ENCODE data around the gene CYS1.
"Not testable (repeated sequence)": the region's sequence is repeated elsewhere in the genome, so short reads cannot be mapped to it uniquely, and the experiment has no call there.

CYS1 gene

DNA sequence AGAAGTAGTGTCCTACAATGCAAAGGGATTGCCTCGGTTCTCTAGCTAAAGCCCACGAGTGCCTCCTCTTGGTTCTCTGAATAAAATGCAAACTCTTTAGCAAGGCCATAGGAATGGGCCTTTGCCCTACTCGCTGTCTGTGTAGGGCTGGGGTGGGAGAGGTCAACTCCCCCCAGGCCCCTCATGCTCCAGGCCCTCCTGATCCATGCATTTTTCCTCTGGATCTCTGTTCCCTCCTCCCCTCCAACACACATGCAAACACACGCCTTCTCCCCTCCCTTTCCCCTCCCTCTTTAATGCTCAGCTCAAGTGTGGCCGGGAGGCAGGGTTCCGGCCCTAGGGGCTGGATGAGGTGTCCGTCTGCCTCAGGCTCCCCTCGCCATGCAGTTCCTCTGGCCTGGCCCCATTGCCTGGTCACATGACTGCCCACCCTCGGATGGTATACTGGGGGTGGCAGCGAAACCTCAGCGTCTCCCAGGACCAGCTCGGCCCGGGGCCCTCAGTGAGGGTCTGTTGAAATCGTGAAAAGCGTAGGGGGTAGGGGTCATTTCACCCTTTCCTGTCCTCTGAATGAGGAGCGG, 51.7 kb downstream of the CYS1 start:
- DNase-seq: no peak

DNA sequence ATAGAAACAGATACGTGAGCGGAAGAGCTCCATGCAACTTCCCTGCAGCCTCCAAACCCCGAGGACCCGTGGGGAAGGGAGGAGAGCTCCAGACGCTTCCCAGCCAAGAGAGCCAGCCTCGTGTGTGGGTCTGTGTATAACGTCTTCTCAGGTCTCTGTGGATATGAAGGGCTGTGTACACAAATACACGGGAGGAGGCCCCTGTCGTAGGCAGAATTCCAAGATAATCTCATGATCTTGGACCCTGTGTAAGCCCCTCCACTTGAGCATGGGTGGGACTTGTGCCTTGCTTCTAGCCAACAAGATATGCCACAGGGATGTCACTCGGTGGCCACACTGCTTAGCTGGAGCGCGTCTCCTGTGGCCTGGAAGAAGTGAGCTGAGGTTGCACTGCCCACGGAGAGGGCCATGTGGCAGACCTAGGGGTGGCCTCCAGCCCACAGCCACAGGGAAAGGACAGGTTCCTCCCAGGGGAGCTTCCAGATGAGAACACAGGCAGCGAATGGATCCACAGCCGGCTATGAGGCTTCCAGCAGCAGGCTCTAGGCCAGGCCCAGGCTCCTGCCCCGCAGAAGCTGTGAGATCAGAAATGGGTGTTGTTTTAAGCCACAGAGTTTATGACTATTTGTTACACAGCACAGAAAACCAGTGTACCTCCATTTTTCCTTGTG, 52.4 kb downstream of the CYS1 start:
- DNase-seq: no peak

DNA sequence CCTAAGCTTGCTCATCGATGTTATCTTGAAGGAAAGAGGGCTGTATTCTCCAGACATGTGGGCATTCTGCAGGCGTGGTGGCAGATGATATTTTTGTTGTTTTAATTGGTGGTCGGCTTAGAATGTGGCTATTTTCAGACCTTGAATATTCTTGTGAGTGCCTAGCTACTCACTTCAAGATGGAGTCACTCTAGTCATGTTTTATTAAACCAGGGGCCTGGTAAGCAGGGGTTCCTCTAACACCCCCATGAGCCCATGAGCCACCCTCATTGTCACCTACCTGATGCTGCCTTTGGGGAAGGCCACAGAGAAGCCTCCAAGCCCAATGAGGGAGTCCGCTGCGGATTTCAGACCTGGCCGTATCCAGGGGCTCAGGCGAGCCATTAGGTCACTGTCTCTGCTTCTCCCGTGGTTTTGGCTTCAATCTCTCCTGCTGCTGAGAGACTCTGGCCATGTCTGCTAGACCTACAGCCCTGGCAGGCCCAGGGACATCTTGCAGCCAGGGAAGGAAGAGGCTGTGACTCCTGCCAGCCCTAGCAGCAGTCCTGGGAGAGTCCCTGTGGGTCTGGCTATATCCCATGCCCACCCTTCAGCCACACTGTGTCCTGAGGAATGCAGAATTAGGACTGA, 53.2 kb downstream of the CYS1 start:
- no peak for DNase-seq

DNA sequence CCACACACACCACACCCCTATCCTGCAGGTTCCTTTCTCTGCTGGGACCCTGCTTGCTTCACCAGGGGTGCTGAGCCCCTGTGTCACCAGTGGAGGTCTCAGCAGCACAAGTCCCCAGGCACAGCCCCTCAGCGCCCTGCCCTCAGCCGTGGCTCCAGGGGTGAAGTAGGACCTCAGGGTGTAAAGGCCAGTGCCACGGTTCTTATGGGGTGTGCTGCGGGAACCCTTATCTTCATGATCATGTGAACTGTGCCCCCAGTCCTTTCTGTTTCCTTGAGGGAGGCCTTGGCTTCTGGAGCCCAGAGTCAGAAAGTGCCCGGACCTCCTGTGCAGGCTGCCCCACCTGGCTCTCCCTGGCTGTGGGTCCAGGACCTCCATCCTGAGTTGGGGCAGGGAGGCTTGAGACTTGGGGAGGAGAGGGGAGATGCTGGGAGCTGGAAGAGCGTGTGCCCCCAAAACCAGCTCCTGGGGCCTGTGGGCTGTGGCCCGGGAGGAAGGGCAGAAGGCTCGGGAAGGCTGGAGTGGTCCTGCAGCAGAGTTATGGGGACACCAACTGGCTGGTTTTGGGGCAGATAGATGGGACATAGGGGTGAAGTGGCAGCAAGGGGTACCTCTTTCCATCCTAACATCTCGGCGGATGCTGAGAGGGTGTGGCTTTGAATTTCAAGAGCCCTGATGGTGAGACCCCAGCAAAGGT, 57.1 kb downstream of the CYS1 start:
- no peak for DNase-seq

DNA sequence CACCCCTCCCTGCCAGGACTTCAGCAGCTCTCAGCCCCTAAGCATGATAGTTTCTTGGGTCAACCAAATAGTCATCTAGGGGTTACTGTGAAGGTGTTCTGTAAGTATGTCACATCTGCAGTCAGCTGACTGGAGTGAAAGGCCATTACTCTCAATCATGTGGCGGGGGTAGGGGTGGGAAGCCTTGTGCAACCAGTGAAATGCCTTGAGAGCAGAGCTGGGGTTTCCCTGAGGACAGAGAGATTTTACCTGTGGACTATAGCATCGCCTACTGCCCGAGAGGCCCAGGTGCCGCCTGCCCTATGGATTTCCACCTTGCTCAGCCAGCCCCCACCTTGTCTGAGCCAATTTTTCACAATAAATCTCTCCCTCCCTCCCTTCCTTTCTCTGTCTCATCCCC, 57.8 kb downstream of the CYS1 start:
- no peak for DNase-seq

DNA sequence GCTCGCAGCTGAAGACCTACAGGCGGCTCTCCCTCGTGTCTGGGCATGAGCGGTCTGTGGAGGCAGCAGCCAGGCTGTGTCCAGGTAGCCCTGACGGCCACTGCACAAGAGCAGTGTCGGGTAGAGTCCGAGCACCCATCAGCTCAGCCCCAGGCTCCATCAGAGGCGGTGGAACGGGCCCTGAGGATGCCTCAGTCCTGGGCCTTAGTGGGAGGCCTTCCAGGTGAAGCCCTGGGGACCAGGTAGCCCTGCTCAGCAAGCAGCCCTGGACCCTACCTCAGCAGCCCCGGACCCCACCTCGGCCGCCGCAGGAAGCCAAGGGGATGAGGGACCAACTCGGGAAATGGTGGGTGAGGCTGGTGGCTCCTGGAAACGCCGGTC, 58.2 kb downstream of the CYS1 start:
- DNase-seq: no peak

DNA sequence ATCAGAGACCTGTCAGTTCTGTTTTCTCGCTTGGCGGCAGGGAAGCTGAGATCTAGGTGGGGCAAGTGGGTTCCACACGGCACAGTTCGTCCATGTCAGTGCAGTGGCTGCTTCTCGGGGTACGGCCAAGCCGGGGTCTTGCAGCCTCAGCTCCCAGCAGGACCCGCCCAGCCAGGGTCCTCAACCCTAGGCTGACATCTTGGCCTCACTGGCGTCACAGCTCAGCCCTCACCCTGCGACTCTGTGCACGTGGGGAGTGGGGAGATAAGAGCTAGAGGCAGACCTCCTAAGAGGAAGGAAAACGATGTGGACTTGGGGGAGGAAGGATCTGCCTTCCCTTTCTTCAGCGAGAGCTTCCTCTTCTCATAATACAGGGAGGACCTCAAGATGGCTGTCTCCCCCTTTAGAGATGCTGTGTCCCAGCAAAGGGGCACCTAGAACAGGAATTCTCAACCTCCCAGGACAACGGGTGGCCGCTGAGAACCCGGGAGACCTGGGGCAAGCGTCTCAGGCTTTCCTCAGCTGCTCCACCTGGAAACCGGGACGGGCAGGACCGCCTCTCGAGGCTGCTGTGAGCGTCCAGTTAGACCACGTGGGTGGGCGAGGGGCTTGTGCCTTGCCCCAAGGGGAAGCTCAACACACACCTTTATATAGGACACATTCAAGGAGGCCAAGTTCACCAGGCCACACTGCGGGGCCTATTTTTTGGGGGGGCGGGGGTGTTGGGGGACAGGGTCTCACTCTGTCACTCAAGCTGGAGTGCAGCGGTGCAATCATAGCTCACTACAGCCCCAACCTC, 60.4 kb downstream of the CYS1 start:
- no peak for DNase-seq

DNA sequence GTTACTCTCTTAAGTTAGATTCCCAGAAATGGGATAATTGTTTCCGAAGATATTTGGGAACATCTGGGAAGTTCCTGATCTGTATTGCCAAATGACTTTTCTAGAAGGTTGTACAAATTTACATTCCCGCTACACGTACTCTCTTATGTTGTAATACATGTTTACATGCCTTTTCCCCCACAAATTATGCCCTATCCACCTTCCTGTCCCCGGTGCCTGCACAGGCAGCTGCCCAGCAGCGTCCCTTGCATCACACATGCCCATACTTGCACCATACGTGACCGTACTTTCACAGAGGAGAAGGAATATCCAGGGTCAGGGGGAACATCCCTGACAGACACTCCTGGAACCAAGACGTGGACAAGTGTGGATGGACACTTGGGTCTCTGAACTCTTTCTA, 61.0 kb downstream of the CYS1 start:
- DNase-seq: no peak

DNA sequence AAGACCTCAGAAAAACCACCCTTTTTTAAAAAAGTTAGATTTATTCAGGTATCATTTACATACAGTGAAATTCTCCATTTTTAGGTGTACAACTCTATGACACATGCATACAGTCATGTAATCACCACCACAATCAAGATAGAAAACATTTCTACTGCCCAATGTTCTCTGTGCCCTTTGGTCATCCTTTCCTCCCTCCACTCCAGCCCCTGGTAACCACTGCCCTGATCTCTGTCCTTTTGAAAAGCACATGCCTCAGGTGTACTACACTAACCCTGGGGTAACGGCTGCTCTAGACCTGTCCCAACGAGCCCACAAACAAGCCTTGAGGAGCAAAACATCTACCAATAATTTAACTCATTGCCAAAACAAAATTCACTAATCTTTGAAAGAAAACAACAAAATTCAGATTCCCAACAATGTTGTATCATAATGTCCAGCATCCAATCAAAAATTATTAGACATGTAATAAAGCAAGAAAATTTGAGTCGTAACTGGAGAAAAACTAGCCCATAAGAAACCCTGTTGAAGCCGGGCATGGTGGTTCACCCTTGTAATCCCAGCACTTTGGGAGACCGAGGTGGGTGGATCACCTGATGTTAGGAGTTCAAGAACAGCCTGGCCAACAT, 62.8 kb downstream of the CYS1 start:
- no peak for DNase-seq

DNA sequence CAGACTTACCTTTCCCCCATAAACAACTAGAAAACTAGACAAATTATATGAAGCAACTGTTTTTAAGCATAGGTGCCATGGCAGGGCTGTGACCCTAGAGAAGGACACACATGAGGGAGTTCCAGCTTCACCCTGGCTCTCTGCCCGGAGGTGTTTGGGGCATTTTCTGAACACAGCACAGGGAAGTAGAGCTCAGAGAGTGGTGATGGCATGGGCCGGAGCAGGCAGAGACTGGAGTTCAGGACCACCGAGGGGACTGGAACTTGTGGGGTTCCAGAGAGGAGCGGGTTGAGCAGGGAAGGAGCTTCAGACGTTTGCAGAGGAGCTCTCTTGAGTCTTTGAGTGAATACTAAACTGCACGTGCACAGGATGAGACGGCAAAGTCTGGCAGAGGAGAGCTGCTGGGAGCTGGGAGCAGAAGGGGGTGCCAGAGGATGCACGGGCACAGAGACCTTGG, 63.4 kb downstream of the CYS1 start:
- DNase-seq: no peak

DNA sequence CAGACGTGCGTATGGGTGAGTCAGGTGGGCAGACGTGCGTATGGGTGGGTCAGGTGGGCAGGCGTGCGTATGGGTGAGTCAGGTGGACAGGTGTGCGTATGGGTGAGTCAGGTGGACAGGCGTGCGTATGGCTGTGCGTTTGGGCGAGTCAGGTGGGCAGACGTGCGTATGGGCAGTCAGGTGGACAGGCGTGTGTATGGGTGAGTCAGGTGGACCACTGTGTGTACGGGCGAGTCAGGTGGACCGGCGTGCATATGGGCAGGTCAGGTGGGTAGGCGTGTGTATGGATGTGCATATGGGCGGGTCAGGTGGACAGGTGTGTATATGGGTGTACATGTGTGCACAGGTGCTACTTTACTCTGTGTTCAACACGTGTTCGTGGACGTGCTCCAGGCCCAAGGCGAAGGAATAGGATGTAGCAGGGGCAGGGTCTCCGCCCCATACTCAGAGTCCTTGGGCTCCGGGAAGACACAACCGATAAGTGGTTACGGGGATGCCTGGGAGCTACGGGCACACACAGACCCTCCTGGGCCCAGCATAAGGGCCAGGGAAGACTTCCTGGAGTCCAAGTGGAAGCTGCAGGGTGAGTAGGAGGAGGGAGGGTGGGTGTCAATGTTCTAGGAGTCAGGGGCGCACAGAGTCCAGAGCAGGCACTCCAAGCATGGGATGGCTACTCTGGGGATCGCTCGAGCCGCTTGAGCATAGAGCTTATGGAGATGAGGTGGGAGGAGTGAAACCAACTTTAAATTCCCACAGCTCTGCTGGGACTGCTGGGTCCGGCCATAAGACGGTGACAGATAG, 64.0 kb downstream of the CYS1 start:
- no peak for DNase-seq

DNA sequence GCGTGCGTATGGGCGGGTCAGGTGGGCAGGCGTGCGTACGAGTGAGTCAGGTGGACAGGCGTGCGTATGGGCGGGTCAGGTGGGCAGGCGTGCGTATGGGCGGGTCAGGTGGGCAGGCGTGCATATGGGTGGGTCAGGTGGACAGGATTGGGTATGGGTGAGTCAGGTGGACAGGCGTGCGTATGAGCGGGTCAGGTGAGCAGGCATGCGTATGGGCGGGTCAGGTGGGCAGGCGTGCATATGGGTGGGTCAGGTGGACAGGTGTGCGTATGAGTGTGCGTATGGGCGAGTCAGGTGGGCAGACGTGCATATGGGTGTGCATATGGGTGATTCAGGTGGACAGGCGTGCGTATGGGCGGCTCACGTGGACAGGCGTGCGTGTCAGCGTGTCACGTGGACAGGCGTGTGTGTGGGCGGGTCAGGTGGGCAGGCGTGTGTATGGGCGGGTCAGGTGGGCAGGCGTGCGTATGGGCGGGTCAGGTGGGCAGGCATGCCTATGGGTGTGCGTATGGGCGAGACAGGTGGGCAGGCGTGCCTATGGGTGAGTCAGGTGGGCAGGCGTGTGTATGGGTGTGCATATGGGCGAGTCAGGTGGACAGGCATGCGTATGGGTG, 64.7 kb downstream of the CYS1 start:
- DNase-seq: not testable (repeated sequence)

DNA sequence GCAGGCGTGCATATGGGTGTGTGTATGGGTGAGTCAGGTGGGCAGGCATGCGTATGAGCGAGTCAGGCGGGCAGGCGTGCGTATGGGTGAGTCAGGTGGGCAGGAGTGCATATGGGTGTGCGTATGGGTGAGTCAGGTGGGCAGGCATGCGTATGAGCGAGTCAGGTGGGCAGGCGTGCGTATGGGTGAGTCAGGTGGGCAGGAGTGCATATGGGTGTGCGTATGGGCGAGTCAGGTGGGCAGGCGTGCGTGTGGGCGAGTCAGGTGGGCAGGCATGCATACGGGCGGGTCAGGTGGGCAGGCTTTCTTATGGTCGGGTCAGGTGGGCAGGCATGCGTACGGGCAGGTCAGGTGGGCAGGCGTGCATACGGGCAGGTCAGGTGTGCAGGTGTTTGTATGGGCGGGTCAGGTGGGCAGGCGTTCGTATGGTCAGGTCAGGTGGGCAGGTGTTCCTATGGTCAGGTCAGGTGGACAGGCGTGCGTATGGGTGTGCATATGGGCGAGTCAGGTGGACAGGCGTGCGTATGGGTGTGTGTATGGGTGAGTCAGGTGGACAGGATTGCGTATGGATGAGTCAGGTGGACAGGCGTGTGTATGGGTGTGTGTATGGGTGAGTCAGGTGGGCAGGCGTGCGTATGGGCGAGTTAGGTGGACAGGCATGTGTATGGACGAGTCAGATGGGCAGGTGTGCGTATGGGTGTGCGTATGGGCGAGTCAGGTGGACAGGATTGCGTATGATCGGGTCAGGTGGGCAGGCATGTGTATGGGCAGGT, 65.6 kb downstream of the CYS1 start:
- no peak for DNase-seq

DNA sequence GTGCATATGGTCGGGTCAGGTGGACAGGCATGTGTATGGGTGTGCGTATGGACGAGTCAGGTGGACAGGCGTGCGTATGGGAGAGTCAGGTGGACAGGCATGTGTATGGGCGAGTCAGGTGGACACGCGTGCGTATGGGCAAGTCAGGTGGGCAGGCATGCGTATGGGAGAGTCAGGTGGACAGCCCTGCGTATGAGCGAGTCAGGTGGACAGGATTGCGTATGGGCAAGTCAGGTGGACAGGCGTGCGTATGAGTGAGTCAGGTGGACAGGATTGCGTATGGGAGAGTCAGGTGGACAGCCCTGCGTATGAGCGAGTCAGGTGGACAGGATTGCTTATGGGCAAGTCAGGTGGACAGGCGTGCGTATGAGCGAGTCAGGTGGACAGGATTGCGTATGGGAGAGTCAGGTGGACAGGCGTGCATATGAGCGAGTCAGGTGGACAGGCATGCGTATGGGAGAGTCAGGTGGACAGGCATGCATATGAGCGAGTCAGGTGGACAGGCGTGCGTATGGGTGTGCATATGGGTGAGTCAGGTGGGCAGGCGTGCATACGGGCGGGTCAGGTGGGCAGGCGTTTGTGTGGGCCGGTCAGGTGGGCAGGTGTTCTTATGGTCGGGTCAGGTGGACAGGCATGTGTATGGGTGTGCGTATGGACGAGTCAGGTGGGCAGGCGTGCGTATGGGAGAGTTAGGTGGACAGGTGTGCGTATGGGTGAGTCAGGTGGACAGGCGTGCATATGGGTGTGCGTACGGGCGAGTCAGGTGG, 66.4 kb downstream of the CYS1 start:
- DNase-seq: not testable (repeated sequence)

DNA sequence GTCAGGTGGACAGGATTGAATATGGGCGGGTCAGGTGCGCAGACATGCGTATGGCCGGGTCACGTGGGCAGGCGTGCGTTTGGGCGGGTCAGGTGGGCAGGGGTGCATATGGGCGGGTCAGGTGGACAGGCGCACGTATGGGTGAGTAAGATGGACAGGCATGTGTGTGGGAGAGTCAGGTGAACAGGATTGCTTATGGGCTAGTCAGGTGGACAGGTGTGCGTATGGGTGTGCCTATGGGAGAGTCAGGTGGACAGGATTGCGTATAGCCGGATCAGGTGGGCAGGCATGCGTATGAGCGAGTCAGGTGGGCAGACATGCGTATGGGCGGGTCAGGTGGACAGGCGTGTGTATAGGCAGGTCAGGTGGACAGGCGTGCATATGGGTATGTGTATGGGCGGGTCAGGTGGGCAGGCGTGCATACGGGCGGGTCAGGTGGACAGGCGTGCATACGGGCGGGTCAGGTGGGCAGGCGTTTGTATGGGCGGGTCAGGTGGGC, 67.2 kb downstream of the CYS1 start:
- DNase-seq: no peak

DNA sequence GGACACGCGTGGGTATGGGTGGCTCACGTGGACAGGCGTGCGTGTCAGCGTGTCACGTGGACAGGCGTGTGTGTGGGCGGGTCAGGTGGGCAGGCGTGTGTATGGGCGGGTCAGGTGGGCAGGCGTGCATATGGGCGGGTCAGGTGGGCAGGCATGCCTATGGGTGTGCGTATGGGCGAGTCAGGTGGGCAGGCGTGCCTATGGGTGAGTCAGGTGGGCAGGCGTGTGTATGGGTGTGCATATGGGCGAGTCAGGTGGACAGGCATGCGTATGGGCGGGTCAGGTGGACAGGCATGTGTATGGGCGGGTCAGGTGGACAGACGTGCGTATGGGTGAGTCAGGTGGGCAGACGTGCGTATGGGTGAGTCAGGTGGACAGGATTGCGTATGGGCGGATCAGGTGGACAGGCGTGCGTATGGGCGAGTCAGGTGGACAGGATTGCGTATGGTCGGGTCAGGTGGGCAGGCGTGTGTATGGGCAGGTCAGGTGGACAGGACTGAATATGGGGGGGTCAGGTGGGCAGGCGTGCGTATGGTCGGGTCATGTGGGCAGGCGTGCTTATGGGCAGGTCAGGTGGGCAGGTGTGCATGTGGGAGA, 67.7 kb downstream of the CYS1 start:
- DNase-seq: not testable (repeated sequence)

DNA sequence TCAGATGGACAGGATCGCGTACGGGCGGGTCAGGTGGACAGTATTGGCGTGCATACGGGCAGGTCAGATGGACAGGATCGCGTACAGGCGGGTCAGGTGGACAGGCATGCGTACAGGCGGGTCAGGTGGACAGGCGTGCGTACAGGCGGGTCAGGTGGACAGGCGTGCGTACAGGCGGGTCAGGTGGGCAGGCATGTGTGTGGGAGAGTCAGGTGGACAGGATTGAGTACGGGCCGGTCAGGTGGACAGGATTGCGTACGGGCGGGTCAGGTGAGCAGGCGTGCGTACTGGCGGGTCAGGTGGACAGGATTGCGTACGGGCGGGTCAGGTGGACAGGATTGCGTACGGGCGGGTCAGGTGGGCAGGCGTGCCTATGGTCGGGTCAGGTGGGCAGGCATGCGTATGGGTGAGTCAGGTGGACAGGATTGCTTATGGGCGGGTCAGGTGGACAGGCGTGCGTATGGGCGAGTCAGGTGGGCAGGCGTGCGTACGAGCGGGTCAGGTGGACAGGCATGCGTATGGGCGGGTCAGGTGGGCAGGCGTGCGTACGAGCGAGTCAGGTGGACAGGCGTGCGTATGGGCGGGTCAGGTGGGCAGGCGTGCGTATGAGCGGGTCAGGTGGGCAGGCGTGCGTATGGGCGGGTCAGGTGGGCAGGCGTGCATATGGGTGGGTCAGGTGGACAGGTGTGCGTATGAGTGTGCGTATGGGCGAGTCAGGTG, 68.4 kb downstream of the CYS1 start:
- DNase-seq: not testable (repeated sequence)

Measured in activated CD4-positive, alpha-beta T cell treated with anti-CD3 and anti-CD28 coated beads, Interleukin-2, amount 50 U/mL, for 4 hours (primary cell).